Measurements from ENCODE around the gene KRTAP10-1.

- no peak for TF ChIP-seq REST (IDR thresholded peaks at IDR 0.05; ENCODE audit: borderline replicate concordance)
- TF ChIP-seq REST (CRISPR knock-in tag; IDR thresholded peaks at IDR 0.05; ENCODE audit: low read depth): no peak
- no peak for TF ChIP-seq SPI1 (IDR thresholded peaks at IDR 0.05; ENCODE audit: borderline replicate concordance, low read depth, low read length)
- TF ChIP-seq WHSC1 (IDR thresholded peaks at IDR 0.05; ENCODE audit: low read length): no peak
- no peak for TF ChIP-seq SMAD3 (CRISPR knock-in tag; conservative IDR thresholded peaks at IDR 0.05)
- TF ChIP-seq CTCF (IDR thresholded peaks at IDR 0.05 in 2 of 3, conservative IDR thresholded peaks at IDR 0.05 in 1 of 3; ENCODE audit: insufficient read depth in 2 of 3, low read depth in 1 of 3, low read length in 3 of 3): no peak
- TF ChIP-seq NCOR1 (IDR thresholded peaks at IDR 0.05): no peak
- TF ChIP-seq AFF4 (CRISPR knock-in tag; IDR thresholded peaks at IDR 0.05): no peak
- TF ChIP-seq YY1 (IDR thresholded peaks at IDR 0.05; ENCODE audit: borderline replicate concordance in 1 of 3, control insufficient read depth in 1 of 3, extremely low read depth in 1 of 3, insufficient read depth in 3 of 3, insufficient read length in 1 of 3, insufficient replicate concordance in 2 of 3, low read depth in 1 of 3, low read length in 2 of 3): no peak
- no peak for TF ChIP-seq BCLAF1 (IDR thresholded peaks at IDR 0.05; ENCODE audit: borderline replicate concordance in 1 of 2, control insufficient read depth in 1 of 2, low read depth in 2 of 2, low read length in 1 of 2)
- TF ChIP-seq DPF2 (IDR thresholded peaks at IDR 0.05): no peak
- TF ChIP-seq CBX5 (IDR thresholded peaks at IDR 0.05; ENCODE audit: borderline replicate concordance, low read depth): no peak
- TF ChIP-seq MYC (IDR thresholded peaks at IDR 0.05; ENCODE audit: low read depth, low read length): no peak
- TF ChIP-seq MYC (CRISPR knock-in tag; IDR thresholded peaks at IDR 0.05; ENCODE audit: borderline replicate concordance, low read depth): no peak
- TF ChIP-seq ADNP (tag; IDR thresholded peaks at IDR 0.05): no peak
Observed at GRCh38 chr21:44505673-44506278, 34.2 kb downstream of the KRTAP10-1 start.

Measured in K562 (cell line).